Measurements from ENCODE around the gene PSEN1.

DNA sequence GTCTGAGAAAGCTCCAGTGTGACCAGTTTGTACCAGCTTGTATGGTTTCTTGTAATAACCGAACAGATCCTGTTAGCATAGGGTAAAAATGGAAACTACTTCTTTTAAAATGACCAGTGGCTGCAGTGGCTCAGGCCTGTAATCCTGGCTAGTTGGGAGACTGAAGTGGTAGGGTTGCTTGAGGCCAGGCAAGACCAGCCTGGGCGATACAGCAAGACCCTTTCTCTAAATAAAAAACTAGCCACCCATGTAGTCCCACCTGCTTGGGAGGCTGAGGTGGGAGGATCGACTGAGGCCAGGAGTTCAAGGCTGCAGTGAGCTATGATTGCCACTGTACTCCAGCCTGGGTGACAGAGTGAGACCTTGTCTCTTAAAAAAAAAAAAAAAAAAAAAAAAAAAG lies 7.3 kb downstream of the PSEN1 start:
- TF ChIP-seq EZH2 (IDR thresholded peaks at IDR 0.05; ENCODE audit: low read length, unreplicated experiment) = no peak
- TF ChIP-seq, protein P1, sequence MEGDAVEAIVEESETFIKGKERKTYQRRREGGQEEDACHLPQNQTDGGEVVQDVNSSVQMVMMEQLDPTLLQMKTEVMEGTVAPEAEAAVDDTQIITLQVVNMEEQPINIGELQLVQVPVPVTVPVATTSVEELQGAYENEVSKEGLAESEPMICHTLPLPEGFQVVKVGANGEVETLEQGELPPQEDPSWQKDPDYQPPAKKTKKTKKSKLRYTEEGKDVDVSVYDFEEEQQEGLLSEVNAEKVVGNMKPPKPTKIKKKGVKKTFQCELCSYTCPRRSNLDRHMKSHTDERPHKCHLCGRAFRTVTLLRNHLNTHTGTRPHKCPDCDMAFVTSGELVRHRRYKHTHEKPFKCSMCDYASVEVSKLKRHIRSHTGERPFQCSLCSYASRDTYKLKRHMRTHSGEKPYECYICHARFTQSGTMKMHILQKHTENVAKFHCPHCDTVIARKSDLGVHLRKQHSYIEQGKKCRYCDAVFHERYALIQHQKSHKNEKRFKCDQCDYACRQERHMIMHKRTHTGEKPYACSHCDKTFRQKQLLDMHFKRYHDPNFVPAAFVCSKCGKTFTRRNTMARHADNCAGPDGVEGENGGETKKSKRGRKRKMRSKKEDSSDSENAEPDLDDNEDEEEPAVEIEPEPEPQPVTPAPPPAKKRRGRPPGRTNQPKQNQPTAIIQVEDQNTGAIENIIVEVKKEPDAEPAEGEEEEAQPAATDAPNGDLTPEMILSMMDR (conservative IDR thresholded peaks at IDR 0.05; ENCODE audit: low read depth, low read length) = no peak
- TF ChIP-seq EZH2phosphoT487 (IDR thresholded peaks at IDR 0.05; ENCODE audit: borderline replicate concordance, low read length) = no peak

Data from PC-3 (cell line).